Activated CD8-positive, alpha-beta T cell treated with anti-CD3 and anti-CD28 coated beads for 36 hours (primary cell): ENCODE data around the gene FSD2. TPM values are rescaled to one million over a fixed set of nuclear protein-coding genes. Genes with fewer than 3 reads are reported as not detected.

Source experiments
- ATAC-seq: fragments of 200-7000 bp; cut with Tn5 transposase; one replicate; pipeline ENCODE4 v1.10.0; 2021; ENCODE audit warnings: mild to moderate bottlenecking, moderate library complexity
- CTCF ChIA-PET: fragments of 350-600 bp; sonication (Branson Sonifier 250); formaldehyde crosslinking; loops from one replicate; lab custom pipeline; 2021; ENCODE audit warnings: antibody characterized with exemption; lab: Charles Lee
- POLR2A ChIA-PET: fragments of 350-600 bp; sonication (Branson Sonifier 250); formaldehyde crosslinking; loops from one replicate; lab custom pipeline; 2021; ENCODE audit warnings: antibody characterized with exemption; lab: Charles Lee
- DNase-seq: peaks from one replicate; pipeline ENCODE4 v3.0.0-alpha.2; 2020
- H3K27ac Mint-ChIP-seq: one replicate; pipeline ENCODE4 v1.8.0; 2021; ENCODE audit warnings: mild to moderate bottlenecking, mixed read lengths
- H3K27me3 Mint-ChIP-seq: one replicate; pipeline ENCODE4 v1.8.0; 2021; ENCODE audit warnings: mixed read lengths
- H3K36me3 Mint-ChIP-seq: one replicate; pipeline ENCODE4 v1.8.0; 2021; ENCODE audit warnings: low read depth, mixed read lengths
- H3K4me1 Mint-ChIP-seq: one replicate; pipeline ENCODE4 v1.8.0; 2021; ENCODE audit warnings: low read depth, mixed read lengths
- H3K4me3 Mint-ChIP-seq: one replicate; pipeline ENCODE4 v1.8.0; 2021; ENCODE audit warnings: mild to moderate bottlenecking, moderate library complexity, mixed read lengths
- H3K9me3 Mint-ChIP-seq: one replicate; pipeline ENCODE4 v1.8.0; 2021; ENCODE audit warnings: mixed read lengths
- intact Hi-C: fragments of 100-400 bp; cut with micrococcal nuclease; formaldehyde crosslinking; loops from one replicate; pipeline ENCODE4 v1.10.0; 2022
- total RNA-seq, 2 experiments: library from RNA; stranded (reverse); gene quantifications; one replicate each; pipeline ENCODE4 v1.2.3, GENCODE V29; 2021
- TF ChIP-seq, protein P1 (sequence below): fragments of 200-600 bp; IDR thresholded peaks from one replicate; pipeline ENCODE4 v1.8.0; 2022; ENCODE audit warnings: antibody characterized with exemption, mild to moderate bottlenecking

The FSD2 gene
- total RNA-seq, 2 experiments from 2014 or later, result not detected

DNA sequence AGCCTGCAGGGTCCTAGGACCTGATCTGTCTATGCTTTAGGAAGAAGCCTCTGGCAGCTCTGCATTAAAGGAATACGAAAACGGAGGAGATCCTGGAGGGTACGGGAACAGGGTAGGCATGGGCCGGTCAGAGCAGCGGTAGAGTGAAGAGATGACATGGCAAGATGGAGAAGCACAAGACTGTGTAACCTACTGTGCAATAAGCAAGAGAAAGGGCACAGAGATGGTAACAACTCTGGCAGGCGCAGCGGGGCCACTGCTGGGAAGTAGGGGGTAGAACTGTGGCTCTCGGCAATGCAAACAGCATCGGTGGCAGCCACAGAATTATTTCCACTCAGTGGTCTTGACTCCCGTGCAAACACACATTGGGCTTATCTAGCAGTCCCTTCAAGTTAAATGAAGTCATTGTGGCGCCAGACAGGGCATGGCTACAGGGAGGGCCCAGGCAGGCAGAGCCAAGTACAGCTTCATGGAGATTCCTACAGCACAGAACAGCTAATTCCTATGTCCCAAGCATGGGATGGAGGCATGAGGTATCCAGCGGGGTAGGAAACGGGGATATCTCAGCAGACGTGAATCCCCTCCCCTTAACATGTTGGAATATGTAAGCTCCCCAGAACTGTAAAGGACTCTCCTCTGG, 32.3 kb upstream of the FSD2 start:
- TF ChIP-seq, protein P1, sequence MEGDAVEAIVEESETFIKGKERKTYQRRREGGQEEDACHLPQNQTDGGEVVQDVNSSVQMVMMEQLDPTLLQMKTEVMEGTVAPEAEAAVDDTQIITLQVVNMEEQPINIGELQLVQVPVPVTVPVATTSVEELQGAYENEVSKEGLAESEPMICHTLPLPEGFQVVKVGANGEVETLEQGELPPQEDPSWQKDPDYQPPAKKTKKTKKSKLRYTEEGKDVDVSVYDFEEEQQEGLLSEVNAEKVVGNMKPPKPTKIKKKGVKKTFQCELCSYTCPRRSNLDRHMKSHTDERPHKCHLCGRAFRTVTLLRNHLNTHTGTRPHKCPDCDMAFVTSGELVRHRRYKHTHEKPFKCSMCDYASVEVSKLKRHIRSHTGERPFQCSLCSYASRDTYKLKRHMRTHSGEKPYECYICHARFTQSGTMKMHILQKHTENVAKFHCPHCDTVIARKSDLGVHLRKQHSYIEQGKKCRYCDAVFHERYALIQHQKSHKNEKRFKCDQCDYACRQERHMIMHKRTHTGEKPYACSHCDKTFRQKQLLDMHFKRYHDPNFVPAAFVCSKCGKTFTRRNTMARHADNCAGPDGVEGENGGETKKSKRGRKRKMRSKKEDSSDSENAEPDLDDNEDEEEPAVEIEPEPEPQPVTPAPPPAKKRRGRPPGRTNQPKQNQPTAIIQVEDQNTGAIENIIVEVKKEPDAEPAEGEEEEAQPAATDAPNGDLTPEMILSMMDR, result no peak
- POLR2A ChIA-PET, result no interaction called here
- Mint-ChIP-seq H3K27me3 (no peaks in the 10 kb centered on the region), H3K4me1 (peaks cover 2% of the 10 kb centered on the region), H3K36me3 (peaks cover 39% of the 10 kb centered on the region), H3K27ac (no peak overlapping the region), H3K4me3 (no peak overlapping the region), H3K9me3 (peaks cover 5% of the 10 kb centered on the region)
- DNase-seq (no peak), ATAC-seq (no peak)
- CTCF ChIA-PET, result interaction anchor here (0.8 to 0.9 kb wide), 2 partner anchors 11 to 14 kb away, joined by 3 to 4 read pairs; no protein-coding TSS in a partner anchor
- intact Hi-C loops, result no loop called here

DNA sequence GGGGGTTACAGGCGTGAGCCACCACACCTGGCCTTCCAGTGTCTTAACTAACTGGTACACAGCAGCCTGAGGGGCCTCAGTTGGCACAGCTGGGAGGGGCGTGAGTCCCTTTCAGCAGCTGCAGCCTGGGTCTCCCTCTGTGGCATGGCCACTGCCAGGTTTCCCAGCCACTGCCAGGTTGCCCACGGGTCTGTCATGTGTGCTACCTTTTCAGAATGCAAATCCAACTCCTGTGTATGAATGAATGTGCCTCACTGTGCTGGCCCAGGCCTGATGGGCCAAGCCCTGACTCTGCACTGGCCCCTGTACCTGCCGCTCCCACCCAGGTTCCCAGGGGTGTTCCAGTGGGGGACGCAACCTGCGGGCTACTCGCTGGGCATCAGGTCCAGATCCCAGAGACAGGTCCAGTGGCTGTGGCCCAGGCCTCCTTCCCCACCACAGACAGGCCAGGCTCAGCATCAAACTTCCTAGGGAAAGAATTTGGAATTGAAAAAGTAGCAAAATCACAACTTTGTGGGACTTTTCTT, 29.6 kb upstream of the FSD2 start:
- Mint-ChIP-seq H3K9me3 (peaks cover 5% of the 10 kb centered on the region), H3K36me3 (peaks cover 64% of the 10 kb centered on the region), H3K27me3 (no peaks in the 10 kb centered on the region), H3K4me3 (no peak overlapping the region), H3K4me1 (peaks cover 27% of the 10 kb centered on the region), H3K27ac (no peak overlapping the region)
- ATAC-seq, result no peak
- TF ChIP-seq, protein P1, result no peak
- DNase-seq, result no peak
- ChIA-PET POLR2A (no interaction called here), CTCF (interaction anchor here (3.4 kb wide), 1 partner anchor 164 kb away, joined by 11 read pairs; no protein-coding TSS in a partner anchor)
- intact Hi-C loops, result no loop called here

DNA sequence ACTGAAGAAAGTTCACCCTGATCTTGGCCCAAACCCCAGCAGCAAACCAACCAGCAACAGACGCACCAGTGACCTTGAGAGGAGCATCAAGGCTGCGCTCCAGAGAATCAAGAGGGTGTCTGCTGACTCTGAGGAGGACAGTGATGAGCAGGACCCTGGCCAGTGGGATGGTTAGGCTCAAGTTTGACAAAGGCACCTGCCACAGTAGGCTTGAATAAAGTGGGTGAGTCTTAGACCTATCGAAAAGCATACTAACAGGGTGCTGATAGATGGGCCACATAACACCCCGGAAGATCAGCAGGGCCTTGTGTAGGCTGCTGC, 27.5 kb upstream of the FSD2 start:
- Mint-ChIP-seq H3K4me3 (no peak overlapping the region), H3K27me3 (no peaks in the 10 kb centered on the region), H3K27ac (peak overlapping the region; percentile 87), H3K9me3 (peaks cover 5% of the 10 kb centered on the region), H3K4me1 (peaks cover 29% of the 10 kb centered on the region), H3K36me3 (peaks cover 78% of the 10 kb centered on the region)
- ChIA-PET POLR2A (interaction anchor here (0.9 to 1.4 kb wide), 2 partner anchors 23 to 83 kb away, joined by 3 to 9 read pairs; partner anchors contain the start of gene WHAMM), CTCF (interaction anchor here (0.8 to 3.4 kb wide), 6 partner anchors 15 to 177 kb away, joined by 3 to 11 read pairs (median 4); no protein-coding TSS in a partner anchor)
- DNase-seq (no peak), ATAC-seq (no peak)
- TF ChIP-seq, protein P1, result no peak
- intact Hi-C loops, result no loop called here

DNA sequence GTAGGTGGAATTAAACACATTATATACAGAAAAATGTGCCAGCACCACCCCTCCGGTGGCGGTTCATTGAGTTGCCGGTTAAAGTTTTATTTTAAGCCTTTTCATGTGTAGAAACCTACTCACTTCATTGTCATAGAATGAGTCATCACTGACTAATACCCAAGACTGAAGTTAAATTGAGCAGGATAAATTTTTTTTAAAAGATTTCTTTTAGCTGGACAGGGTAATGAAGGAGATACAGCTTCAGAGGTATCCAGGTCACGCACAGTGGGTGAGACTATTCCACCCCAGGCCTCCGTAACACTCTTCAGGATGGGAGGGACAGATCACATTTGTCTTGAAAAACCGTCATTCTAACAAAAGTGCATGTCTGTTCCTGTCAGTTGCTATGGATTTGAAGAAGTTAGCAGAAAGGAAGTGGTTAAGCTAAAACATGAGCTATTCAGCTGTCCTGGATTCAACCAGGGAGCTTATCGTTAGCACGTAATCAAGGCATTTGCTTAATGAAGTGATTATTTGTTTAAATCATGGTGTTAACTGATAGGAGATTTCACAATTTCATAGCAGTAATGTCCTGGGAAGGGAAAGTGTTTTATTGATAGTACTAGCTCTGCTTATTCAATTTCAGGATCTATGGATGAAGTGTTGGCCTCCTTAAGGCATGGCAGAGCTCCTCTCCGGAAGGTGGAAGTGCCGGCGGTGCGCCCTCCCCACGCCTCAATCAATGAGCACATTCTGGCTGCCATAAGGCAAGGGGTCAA, 26.9 kb upstream of the FSD2 start:
- Mint-ChIP-seq H3K27ac (peak overlapping the region; percentile 87), H3K4me3 (no peak overlapping the region), H3K4me1 (peaks cover 33% of the 10 kb centered on the region), H3K36me3 (peaks cover 80% of the 10 kb centered on the region), H3K27me3 (no peaks in the 10 kb centered on the region), H3K9me3 (peaks cover 4% of the 10 kb centered on the region)
- TF ChIP-seq, protein P1, result no peak
- POLR2A ChIA-PET, result interaction anchor here (0.9 to 1.4 kb wide), 3 partner anchors 15 to 82 kb away, joined by 3 to 9 read pairs (median 5); partner anchors contain the start of gene WHAMM
- ATAC-seq (peak; percentile 91), DNase-seq (peak; percentile 76)
- CTCF ChIA-PET, result interaction anchor here (0.8 to 3.4 kb wide), 7 partner anchors 15 to 178 kb away, joined by 3 to 11 read pairs (median 3); no protein-coding TSS in a partner anchor
- intact Hi-C loops, result no loop called here
